ENCODE results near the gene KLHL5.
A peak's percentile ranks its signal among the peaks of the same experiment; 100 is the strongest.
"Not testable (repeated sequence)": the region's sequence is repeated elsewhere in the genome, so short reads cannot be mapped to it uniquely, and the experiment has no call there.

KLHL5 gene, protein sequence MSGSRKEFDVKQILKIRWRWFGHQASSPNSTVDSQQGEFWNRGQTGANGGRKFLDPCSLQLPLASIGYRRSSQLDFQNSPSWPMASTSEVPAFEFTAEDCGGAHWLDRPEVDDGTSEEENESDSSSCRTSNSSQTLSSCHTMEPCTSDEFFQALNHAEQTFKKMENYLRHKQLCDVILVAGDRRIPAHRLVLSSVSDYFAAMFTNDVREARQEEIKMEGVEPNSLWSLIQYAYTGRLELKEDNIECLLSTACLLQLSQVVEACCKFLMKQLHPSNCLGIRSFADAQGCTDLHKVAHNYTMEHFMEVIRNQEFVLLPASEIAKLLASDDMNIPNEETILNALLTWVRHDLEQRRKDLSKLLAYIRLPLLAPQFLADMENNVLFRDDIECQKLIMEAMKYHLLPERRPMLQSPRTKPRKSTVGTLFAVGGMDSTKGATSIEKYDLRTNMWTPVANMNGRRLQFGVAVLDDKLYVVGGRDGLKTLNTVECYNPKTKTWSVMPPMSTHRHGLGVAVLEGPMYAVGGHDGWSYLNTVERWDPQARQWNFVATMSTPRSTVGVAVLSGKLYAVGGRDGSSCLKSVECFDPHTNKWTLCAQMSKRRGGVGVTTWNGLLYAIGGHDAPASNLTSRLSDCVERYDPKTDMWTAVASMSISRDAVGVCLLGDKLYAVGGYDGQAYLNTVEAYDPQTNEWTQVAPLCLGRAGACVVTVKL

DNA sequence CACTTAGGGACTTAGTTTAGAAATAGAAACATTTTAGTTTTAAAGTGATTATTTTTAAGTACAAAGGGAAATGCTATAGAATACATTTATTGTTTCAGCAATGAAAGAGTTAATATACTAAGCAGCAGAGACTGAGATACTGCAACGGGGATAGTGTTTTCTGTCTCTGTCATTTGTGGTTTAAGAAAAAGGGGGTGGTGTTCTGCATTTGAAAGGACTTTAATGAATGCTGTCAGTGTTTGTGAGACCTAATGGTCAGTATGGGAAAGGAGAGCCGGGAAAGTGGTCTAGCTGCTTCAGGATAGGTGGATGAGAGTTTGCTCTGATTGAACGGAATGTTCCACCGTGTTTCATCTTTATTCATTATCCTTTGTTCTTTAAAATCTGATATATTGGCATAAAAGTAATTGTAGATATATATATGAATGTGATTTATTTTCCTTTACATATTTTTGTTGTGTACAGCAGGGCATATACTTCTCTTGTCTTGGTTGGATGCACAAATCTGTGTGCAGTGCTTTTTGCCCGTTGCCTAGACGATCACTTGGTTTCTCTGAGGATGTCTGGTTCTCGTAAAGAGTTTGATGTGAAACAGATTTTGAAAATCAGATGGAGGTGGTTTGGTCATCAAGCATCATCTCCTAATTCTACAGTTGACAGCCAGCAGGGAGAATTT is at the start of gene KLHL5:
TSS of gene KLHL5 (plus strand) at position 139 of the 676 bp plus-strand sequence. CDS start at position 560, 421 bp downstream.
- no peak for DNase-seq

DNA sequence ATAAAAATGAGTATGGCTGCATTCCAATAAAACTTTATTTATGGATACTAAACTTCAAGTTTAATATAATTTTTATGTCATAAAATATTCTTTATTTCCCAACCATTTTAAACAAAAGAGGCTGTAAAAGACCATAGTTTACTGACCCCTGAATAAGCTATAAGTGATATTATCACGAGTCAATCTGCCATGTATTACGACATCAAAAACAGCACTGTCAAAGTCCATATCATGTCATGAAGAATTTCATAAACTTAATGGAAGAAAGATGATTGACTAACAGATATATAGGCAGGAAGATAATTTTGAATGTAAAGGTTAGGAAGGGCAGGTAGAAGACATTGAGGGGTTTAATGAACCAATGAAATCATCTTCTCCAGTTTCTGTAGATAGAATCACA is 48.0 kb upstream of the KLHL5 start:
- no peak for DNase-seq

DNA sequence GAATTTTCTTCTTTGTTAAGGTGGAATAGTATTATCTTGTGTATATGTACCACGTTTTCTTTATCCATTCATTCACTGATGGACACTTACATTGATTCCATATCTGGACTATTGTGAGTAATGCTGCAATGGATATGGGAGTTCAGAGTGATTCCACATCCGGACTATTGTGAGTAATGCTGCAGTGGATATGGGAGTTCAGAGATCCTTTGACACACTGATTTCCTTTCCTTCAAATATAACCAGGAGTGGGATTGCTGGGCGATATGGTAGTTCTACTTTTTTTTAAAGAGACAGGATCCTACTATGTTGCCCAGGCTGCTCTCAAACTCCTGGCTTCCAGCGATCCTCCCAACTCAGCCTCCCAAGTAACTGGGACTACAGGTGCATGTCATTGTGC is 41.9 kb upstream of the KLHL5 start:
- DNase-seq, result no peak

DNA sequence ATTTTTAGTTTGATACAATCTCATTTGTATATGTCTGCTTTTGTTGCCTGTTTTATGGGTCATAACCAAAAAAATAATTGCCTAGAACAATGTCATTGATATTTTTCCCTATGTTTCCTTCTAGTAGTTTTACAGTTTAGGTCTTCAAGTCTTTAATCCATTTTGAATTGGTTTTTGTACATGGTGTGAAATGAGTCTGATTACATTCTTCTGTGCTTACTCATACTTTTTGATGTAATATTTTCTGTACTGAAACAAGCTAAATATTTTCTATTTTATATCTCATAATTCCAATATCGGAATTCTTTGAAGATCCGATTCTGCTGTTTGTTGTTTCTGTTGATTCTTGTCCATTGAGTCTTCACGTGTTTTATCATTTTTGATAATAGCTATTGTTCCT is 40.4 kb upstream of the KLHL5 start:
- DNase-seq, result no peak

DNA sequence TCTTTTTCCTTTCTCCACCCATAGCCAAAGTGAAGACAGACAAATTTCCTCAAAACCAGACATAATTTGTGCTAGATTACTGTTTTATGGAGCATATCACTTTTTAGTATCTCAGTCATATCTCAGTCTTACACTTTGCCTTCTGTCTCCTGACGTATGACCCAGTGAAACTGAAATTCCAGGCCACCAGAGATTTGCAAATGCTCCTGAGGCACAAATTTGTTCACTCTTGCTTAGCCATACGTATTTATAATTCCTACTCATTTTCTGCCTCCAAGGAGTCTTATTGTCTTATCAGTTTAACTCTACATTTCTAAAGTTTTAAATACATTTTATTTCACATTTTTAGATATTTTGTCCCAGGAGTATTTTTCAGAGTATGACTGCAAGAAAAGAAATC is 39.8 kb upstream of the KLHL5 start:
- DNase-seq, result no peak

DNA sequence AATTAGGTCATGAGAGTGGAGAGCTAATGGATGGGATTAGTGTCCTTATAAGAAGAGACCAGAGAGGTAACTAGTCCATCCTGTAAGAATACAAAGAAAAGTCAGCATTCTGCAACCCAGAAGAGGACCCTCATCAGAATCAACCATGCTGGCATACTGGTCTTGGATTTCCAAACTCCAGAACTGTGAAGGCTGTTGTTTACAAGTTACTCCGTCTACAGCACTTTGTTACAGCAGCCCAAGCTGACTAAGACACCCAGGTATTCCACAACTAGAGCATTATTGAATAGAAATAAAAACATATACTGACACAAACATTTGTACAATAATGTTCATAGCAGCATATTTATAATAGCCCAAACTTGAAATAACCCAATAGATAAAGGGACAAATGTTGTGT is 39.0 kb upstream of the KLHL5 start:
- no peak for DNase-seq

DNA sequence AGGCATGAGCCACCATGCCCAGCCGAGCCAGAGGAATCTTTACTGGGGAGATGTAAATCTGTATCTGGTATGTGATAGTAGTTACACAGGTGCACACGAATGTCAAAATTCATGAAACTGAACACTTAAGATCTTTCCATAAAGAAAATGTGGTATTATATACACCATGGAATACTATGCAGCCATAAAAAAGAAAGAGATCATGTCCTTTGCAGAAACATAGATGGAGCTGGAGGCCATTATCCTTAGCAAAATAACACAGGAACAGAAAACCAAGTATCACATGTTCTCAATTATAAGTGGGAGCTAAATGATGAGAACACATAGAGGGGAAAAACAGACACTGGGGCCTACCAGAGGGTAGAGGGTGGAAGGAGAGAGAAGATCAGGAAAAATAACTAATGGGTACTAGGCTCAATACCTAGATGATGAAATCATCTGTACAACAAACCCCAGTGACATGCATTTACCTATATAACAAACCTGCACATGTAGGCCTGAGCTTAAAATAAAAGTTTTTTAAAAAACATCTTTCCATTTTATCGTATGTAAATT is 37.6 kb upstream of the KLHL5 start:
- no peak for DNase-seq

DNA sequence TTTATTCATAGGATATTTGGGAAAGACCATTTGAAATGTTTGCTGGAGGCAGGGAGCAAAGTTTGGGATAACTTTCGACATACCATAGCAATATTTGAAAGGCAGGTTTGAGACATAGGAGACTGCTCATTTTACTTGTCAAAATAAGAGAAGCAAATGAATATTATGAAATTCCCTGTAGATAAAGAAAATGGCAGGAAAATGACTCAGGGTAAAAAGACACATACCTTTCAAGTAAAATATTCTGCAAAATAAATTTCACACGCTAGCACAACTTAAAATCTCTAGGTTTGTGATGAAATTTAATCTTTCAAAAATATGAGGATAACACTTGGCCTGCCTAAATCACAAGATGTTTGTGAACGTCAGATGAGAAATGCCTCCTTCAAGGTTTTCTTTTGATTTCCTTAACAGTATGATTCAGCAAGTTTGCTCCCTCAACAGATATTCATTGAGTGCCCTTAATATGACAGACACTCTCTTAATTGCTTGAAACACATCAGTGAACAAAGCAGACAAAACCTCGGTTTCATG is 36.4 kb upstream of the KLHL5 start:
- DNase-seq, result no peak

DNA sequence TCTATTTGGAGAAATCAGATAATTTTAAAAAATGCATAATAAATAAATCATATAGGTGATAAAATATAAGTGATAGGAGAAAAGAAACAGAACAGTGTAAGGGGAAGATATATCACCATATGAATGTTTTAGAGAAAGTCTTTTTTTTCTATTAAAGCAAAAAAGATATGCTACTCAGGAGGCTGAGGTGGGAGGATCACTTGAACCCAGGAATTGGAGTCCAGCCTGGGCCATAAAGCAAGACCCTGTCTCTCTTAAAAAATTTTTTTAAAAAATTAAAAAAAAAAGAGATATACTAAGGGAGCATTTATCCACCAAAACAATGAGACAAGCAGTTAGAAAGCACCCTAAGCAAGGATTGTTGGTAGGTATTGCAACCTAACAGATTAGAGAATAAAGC is 35.9 kb upstream of the KLHL5 start:
- no peak for DNase-seq

DNA sequence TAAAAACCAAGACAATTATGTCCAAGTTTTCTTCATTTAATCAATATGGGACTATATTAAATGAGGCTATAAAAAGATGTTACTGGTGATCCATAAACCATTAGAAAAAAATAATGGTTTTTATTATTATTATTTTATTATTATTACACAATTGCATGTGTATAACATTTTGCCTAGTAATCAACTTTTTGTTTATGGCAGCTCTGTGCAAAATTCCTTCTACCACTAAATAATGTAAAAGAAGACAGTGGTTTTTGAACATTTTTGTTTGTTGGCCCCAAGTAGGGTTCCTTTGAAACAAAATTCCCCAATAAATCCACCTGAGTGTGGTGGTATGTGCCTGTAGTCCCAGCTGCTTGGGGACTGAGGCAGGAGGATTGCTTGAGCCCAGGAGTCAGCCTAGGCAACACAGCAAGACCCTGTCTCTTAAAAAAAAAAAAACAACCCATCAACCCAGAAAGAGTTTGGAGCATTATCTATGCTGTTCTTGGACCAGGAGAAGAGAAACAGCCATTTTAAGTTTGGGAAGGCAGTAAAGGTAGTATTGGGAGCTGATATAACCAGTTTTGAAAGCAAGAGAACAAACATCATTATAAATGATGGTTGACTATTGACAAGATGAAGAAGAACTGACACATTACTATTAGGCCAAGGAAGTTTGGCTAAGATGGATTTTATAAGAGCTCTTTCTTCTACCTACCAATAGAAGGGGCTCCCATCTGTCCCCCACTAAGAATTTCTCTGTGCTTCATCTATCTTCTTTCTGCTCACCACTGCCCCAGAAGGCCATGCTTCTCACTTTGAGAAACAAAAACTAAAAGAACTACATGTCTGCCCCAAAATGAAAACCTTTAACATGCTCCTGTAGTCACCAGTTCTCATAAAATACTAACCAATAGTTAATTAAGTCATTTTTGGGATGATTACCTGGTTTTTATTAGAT is 32.0 kb upstream of the KLHL5 start:
- DNase-seq, result no peak

DNA sequence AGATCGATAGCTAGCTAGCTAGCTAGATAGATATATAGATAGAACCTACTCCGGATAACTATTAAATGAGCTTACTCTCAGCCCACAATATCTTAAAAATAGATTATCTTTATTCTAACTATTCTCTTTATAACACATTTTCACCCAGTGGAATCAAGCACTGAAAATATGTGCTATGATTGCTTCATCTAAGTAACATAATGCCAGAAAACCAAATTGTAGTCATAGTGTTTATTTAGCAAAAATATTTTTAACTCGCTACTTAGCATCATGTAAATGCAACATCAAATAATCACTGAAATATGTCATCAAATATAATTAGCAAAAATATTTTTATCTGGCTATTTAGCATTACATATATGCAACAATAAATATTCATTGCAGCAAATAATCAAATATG is 31.3 kb upstream of the KLHL5 start:
- no peak for DNase-seq

DNA sequence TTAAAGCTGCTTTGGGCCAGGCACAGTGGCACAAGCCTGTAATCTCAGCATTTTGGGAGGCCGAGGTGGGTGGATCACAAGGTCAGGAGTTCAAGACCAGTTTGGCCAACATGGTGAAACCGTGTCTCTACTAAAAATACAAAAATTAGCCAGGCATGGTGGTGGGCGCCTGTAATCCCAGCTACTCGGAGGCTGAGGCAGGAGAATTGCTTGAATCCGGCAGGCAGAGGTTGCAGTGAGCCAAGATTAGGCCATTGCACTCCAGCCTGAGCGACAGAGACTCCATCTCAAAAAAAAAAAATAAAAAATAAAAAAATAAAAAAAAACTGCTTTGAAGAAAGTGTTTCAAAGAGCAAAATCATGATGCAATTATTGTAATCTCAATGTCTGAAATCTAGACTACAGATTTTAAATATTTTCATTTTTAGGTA is 30.4 kb upstream of the KLHL5 start:
- DNase-seq, result not testable (repeated sequence)

DNA sequence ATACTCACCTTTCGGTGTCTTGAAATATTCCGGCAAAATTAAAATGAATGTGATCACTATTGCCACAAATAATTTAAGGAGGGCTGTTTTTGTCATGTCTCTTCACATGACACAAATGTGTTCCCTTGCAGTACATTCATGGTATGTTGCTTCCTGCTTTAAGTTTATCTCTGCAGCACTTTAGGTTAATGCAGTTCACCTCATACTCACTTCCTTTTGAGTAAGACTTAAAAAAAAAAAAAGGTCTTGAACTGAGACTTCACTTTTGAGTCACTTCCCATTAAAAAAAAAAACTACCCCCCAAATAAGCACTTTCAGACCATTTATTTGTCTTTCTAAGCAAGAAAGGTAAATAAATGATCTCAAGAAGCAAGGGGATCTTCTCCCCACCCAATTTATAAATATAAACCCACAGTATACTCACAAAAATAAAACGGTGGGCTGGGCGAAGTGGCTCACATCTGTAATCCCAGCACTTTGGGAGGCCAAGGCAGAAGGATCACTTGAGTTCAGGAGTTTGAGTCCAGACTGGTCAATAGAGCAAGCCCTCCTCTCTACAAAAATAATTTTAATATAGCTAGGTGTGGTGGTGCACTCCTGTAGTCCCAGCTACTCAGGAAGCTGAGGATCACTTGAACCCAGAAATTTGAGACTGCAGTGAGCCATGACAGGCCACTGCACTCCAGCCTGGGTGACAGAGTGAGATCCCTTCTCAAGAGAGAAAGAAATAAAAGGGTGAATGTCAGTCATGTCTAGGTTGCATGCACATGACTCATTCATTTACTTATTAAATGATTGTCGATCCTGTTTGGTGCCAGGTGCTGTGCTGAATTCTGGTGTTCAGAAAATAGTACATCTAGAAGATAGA is 29.6 kb upstream of the KLHL5 start, which contains the start of gene TMEM156:
TSS of gene TMEM156 (minus strand) at position 192 of the 868 bp plus-strand sequence. CDS start at position 96, 96 bp downstream.
- no peak for DNase-seq

DNA sequence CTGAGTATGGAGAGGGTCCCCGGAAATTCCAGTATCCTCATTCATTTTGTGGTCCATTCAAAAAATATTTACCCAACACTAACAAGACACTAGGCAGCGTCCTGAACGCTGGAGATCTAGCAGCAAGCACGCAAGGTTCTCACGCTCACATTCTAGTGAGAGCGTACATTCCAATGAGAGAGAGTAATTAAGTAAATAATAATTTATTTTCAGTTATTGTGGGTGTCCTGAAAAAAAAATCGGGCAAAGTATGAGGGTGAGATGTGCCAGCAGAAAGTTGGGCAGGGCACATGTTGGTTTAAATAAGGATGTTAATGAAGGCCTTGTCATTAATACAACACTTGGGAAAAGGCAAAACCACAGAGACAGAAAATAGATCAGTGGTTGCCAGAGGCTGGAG is 25.9 kb upstream of the KLHL5 start:
- no peak for DNase-seq

DNA sequence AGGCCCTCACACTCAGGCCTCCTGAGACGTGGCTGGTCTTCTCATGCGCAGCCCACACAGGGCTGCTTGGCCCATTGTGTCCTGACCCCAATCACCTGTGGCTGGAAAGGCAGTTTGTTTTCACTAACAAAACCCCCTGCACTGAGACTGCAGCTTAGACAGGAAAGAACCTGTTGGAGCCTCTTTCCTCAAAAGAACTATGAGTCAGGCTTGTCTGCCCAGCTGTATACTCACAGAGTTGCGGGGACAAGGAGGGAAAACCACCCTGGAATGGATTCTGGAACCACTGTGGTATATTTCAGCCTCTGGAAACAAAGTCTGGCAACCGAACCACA is 24.6 kb upstream of the KLHL5 start:
- DNase-seq, result no peak

DNA sequence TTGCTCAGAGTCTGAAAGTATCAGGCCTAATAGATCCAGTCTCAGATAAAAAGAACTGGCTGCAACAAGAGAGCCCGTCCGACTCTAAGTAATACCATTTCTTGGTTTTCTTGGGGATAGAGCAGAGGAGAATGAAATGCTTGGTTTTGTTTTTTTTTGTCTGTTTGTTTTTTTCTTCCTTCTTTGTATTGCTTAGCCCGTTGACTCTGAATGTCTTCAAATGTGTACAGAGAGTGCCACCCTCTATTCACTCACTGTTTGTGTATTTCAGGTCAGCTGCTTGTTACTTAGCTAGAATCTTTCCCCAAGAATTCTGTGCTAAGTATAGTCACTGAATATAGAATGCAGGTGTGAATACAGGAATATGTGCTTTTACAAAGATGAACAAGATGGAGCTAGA is 24.1 kb upstream of the KLHL5 start:
- no peak for DNase-seq

DNA sequence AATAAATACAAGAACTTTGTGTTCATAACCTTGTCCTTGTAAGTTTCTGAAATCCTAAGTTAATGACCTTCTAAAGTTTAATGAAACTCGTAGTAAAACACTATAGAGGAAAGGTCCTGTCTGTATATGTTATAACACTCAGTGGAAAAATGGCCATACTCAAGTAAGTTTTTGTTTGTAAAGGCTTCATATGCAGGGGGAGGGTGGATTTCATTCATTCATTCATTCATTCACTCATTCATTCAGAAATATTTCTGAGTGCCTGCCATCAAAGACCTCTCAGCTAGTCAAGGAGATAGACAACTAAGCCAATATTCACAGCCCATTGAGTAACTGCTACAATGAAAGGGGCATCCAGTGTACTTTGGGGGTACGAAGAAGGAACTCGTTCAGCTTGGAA is 22.9 kb upstream of the KLHL5 start:
- no peak for DNase-seq

DNA sequence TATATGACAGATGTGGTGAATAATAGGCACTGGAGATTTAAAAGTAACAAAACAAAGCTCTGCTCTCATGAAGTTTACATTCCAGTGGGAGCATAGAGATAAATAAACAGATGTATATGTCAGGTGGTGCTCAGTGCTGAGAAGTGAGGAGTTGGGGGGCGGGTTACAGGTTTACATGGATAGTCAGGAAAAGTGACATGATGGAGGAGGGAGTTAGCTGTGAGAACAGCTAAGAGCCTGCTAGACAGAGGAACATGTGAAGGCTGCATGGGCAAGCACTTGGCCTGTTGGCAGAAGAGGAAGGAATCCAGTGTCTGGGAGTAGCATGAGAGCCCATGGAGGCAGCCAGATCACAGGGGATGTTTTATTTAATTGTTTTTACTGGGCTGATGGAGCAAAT is 19.7 kb upstream of the KLHL5 start:
- DNase-seq, result no peak

DNA sequence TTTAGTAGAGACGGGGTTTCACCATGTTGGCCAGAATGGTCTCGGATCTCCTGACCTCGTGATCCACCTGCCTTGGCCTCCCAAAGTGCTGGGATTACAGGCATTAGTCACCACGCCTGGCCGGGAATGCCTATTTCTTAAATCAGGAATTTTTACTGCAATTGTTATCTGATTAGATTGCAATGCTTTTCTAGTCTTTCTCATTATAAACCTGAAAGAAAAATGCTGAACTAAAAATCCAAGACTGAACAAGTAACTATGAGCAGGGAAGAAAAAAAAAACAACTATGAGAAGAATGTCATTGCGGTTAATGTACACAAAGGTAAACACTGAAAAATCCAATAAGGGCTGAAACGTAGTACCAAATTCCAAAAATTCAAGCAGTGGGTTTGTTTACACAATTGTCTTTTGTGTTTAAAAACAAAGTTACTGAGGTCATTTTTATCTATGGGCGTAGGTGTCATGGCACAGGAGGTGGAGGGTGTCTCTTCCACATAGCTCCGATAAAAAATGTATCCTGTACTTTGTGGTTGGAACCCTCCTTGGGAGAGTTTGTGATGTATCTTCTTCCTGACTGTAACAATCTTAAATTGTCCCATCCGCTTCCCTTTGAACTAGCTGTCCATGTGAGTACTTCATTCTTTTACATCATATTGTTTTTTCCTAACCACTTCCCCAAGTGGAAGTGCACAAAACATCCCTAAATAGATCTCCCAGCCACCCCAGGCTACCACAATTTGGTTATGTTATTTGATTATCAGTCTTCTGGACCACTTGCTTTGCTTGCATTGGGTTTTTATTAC is 18.8 kb upstream of the KLHL5 start:
- DNase-seq, result no peak

DNA sequence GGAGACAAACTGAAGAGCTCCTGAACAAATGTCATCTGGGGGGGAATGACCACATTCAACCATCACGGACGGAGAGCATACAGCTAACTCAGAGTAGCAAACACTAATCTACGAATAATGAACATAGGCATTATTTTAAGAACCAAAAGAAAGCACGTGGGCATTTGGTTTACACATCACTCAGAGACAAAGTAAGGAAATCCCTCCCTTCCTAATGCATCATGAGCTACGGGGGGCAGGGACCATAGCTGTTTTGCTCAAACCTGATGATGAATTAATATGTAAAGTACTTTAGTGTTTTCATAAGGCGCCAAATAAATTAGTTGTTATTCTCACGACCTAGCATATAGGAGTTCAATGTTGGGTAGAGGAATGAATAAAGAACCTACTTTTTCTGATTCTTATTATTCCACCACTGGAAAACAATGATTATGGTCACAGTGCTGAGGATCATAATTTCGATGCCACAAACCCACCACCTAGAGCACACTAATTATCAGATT is 18.1 kb upstream of the KLHL5 start:
- DNase-seq, result peak; percentile 61
